ENCODE results near the gene SLC26A6. TPM values are rescaled to one million over a fixed set of nuclear protein-coding genes. Genes with fewer than 3 reads are reported as not detected.

The SLC26A6 gene
- total and polyA plus RNA-seq, 2 of the 13 experiments (the other 11 are each of a cell fraction or from before 2014, with no cell fraction given) = 40.7 to 184 TPM

DNA sequence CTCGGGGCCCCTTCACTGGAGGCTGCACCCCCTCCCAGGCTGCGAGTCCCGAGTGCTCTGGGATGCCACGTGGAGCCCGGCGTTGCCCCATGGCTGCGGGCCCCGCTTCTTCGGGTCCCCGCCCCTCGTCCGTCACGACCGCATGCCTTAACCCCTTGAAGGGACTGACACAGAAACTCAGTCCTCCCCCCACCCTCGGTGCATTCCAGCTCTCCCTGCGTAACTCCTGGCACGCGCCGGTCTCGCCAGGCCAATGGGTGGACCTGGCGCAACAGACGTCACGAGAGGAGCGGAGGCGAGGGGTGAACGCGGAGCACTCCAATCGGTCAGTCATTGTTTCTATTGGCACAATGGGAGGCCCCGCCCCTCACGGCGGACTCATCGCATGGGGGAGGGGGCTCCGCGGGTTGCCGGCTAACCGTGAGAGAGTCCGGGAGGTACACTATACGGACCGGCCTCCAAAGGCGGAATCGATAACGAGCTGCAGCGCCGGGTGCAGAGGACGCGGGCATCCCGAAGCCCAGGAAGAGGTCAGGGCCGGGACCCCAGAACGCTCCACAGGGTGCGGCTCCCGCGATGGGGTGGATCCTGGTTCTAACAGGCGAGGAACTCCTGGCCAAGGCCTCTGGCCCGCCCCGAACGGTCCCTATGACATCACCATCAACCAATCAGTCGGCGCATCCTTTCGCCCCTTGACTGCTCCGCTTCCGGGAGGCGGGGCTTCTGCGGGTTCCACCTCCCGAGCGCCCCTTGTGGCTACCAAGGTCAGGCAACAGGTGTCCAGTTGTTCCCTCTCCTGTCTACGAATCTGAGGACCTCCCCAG lies 28.4 kb upstream of the SLC26A6 start (continued):
- TF ChIP-seq NR2F1 (CRISPR knock-in tag; IDR thresholded peaks at IDR 0.05) (peak; percentile 38 to 89; a peak in 3 of 4 replicates), HOXA7 (CRISPR knock-in tag; IDR thresholded peaks at IDR 0.05) (no peak), ZNF343 (CRISPR knock-in tag; IDR thresholded peaks at IDR 0.05) (no peak), EP300 (IDR thresholded peaks at IDR 0.05; ENCODE audit: low read depth in 2 of 2, low read length in 2 of 2) (peak in 1 of 2 experiments; percentile 63; a peak in 3 of 4 replicates), EP300 (CRISPR knock-in tag; IDR thresholded peaks at IDR 0.05; ENCODE audit: borderline replicate concordance) (no peak; the same call in 1 of the 2 replicates), AGO1 (IDR thresholded peaks at IDR 0.05; ENCODE audit: low read depth, low read length, poor library complexity, severe bottlenecking) (peak; percentile 97), ZNF468 (CRISPR knock-in tag; IDR thresholded peaks at IDR 0.05) (no peak), KLF15 (CRISPR knock-in tag; IDR thresholded peaks at IDR 0.05; ENCODE audit: borderline replicate concordance) (0 out of 2 replicates have a peak, but pooled peaks have one; percentile 56), ZNF572 (CRISPR knock-in tag; IDR thresholded peaks at IDR 0.05) (no peak), ZNF350 (CRISPR knock-in tag; IDR thresholded peaks at IDR 0.05; ENCODE audit: borderline replicate concordance, low read depth) (peak; percentile 90), ZNF335 (CRISPR knock-in tag; IDR thresholded peaks at IDR 0.05) (peak; percentile 79; the same call in 1 of the 2 replicates), SAP130 (CRISPR knock-in tag; IDR thresholded peaks at IDR 0.05; ENCODE audit: low read depth) (peak; percentile 91), DNMT3B (CRISPR knock-in tag; conservative IDR thresholded peaks at IDR 0.05) (no peak), SCMH1 (CRISPR knock-in tag; IDR thresholded peaks at IDR 0.05; ENCODE audit: borderline replicate concordance) (no peak), MLLT10 (CRISPR knock-in tag; IDR thresholded peaks at IDR 0.05) (no peak), RARA (CRISPR knock-in tag; IDR thresholded peaks at IDR 0.05) (no peak; the same call in 1 of the 2 replicates), RFX1 (IDR thresholded peaks at IDR 0.05) (no peak), ZNF430 (CRISPR knock-in tag; IDR thresholded peaks at IDR 0.05) (peak; percentile 78; the same call in 1 of the 2 replicates)
- TF ChIP-seq, protein P1, sequence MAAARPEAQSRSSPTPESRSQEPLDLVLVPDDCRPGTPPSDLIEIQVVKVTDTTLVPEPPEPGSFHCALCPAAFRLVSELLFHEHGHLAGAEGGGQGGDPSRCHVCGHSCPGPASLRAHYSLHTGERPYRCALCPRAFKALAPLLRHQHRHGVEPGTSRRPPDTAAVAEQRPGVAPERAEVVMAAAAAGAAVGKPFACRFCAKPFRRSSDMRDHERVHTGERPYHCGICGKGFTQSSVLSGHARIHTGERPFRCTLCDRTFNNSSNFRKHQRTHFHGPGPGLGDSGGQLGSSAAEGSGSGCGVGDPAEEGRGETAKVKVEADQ (CRISPR knock-in tag; IDR thresholded peaks at IDR 0.05; ENCODE audit: borderline replicate concordance) = 0 out of 2 replicates have a peak, but pooled peaks have one; percentile 77
- TF ChIP-seq, protein P2, sequence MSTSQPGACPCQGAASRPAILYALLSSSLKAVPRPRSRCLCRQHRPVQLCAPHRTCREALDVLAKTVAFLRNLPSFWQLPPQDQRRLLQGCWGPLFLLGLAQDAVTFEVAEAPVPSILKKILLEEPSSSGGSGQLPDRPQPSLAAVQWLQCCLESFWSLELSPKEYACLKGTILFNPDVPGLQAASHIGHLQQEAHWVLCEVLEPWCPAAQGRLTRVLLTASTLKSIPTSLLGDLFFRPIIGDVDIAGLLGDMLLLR (CRISPR knock-in tag; IDR thresholded peaks at IDR 0.05) = peak; percentile 24; the same call in 1 of the 2 replicates
- TF ChIP-seq, protein P3, sequence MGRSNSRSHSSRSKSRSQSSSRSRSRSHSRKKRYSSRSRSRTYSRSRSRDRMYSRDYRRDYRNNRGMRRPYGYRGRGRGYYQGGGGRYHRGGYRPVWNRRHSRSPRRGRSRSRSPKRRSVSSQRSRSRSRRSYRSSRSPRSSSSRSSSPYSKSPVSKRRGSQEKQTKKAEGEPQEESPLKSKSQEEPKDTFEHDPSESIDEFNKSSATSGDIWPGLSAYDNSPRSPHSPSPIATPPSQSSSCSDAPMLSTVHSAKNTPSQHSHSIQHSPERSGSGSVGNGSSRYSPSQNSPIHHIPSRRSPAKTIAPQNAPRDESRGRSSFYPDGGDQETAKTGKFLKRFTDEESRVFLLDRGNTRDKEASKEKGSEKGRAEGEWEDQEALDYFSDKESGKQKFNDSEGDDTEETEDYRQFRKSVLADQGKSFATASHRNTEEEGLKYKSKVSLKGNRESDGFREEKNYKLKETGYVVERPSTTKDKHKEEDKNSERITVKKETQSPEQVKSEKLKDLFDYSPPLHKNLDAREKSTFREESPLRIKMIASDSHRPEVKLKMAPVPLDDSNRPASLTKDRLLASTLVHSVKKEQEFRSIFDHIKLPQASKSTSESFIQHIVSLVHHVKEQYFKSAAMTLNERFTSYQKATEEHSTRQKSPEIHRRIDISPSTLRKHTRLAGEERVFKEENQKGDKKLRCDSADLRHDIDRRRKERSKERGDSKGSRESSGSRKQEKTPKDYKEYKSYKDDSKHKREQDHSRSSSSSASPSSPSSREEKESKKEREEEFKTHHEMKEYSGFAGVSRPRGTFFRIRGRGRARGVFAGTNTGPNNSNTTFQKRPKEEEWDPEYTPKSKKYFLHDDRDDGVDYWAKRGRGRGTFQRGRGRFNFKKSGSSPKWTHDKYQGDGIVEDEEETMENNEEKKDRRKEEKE (IDR thresholded peaks at IDR 0.05) = no peak
- TF ChIP-seq, protein P4, sequence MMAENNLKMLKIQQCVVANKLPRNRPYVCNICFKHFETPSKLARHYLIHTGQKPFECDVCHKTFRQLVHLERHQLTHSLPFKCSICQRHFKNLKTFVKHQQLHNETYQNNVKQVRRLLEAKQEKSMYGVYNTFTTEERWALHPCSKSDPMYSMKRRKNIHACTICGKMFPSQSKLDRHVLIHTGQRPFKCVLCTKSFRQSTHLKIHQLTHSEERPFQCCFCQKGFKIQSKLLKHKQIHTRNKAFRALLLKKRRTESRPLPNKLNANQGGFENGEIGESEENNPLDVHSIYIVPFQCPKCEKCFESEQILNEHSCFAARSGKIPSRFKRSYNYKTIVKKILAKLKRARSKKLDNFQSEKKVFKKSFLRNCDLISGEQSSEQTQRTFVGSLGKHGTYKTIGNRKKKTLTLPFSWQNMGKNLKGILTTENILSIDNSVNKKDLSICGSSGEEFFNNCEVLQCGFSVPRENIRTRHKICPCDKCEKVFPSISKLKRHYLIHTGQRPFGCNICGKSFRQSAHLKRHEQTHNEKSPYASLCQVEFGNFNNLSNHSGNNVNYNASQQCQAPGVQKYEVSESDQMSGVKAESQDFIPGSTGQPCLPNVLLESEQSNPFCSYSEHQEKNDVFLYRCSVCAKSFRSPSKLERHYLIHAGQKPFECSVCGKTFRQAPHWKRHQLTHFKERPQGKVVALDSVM (CRISPR knock-in tag; IDR thresholded peaks at IDR 0.05) = peak; percentile 80

Measured in HepG2 (cell line).